SK-N-SH (cell line): Measurements from ENCODE around the gene CDH4. TPM values are rescaled to one million over a fixed set of nuclear protein-coding genes. Genes with fewer than 3 reads are reported as not detected.

ENCODE experiments used
- CTCF ChIA-PET: fragments of 300-600, 350-600 bp; formaldehyde crosslinking; extraction: SDS; loops from one replicate; lab custom pipeline; 2021; lab: Yijun Ruan, JAX
- POLR2A ChIA-PET: fragments of 350-600 bp; sonication (Branson Sonifier 250); formaldehyde crosslinking; extraction: SDS; loops from one replicate; lab custom pipeline; 2020; ENCODE audit warnings: antibody characterized with exemption, inconsistent platforms; lab: Yijun Ruan, JAX
- DNase-seq: peaks from one replicate; pipeline ENCODE4 v3.0.0; 2012
- H2AFZ ChIP-seq: fragments of 200-600 bp; sonication (generic); 2 replicates; pipeline ENCODE4 v1.8.1; 2016; ENCODE audit warnings: antibody characterized with exemption, mild to moderate bottlenecking, low read depth
- H3F3A ChIP-seq: fragments of 200-600 bp; sonication (generic); replicated peaks from 2 replicates; pipeline ENCODE3; 2016; ENCODE audit warnings: antibody characterized with exemption, mild to moderate bottlenecking; ENCODE audit not compliant: insufficient read depth
- H3K27ac ChIP-seq, 2 experiments: fragments of 200-500 bp in 1 of 2; fragments of 200-600 bp in 1 of 2; sonication (Bioruptor generic) in 1 of 2; sonication (generic), shearing (Covaris generic) in 1 of 2; 2 replicates each; pipeline versions ENCODE4 v1.5.1 to v1.6.1; 2014 to 2016; ENCODE audit warnings: low read depth in 2 of 2, inconsistent platforms in 1 of 2, low read length in 1 of 2, mild to moderate bottlenecking in 1 of 2, mixed read lengths in 1 of 2
- H3K27me3 ChIP-seq: fragments of 200-600 bp; sonication (generic), shearing (Covaris generic); 2 replicates; pipeline ENCODE4 v1.6.1; 2016; ENCODE audit warnings: mixed run types; ENCODE audit not compliant: insufficient read depth
- H3K36me3 ChIP-seq, 2 experiments: fragments of 200-500 bp in 1 of 2; fragments of 200-600 bp in 1 of 2; sonication (Bioruptor generic) in 1 of 2; sonication (generic) in 1 of 2; replicated peaks in 1 of 2; 2 replicates each; pipeline versions ENCODE3 to v1.5.1; 2014 to 2016; ENCODE audit warnings: low read length in 1 of 2, mild to moderate bottlenecking in 1 of 2; ENCODE audit not compliant: insufficient read depth in 2 of 2, control insufficient read depth in 1 of 2
- H3K4me1 ChIP-seq, 2 experiments: fragments of 200-500 bp in 1 of 2; fragments of 200-600 bp in 1 of 2; sonication (Bioruptor generic) in 1 of 2; sonication (generic), shearing (Covaris generic) in 1 of 2; 2 replicates each; pipeline versions ENCODE4 v1.5.1 to v1.6.1; 2014 to 2016; ENCODE audit warnings: low read depth in 1 of 2, low read length in 1 of 2, mixed run types in 1 of 2; ENCODE audit not compliant: insufficient read depth in 2 of 2, control insufficient read depth in 1 of 2
- H3K4me2 ChIP-seq: fragments of 200-600 bp; sonication (generic), shearing (Covaris generic); 2 replicates; pipeline ENCODE4 v1.6.1; 2017; ENCODE audit warnings: mixed run types
- H3K4me3 ChIP-seq, 2 experiments: fragments of 200-500 bp in 1 of 2; fragments of 200-600 bp in 1 of 2; sonication (Bioruptor generic) in 1 of 2; sonication (generic), shearing (Covaris generic) in 1 of 2; 2 replicates each; pipeline versions ENCODE4 v1.5.1 to v1.8.1; 2014 to 2016; ENCODE audit warnings: low read depth in 2 of 2, inconsistent platforms in 1 of 2, low read length in 1 of 2, mild to moderate bottlenecking in 1 of 2, mixed read lengths in 1 of 2, moderate library complexity in 1 of 2
- H3K79me2 ChIP-seq: fragments of 200-600 bp; sonication (generic); 2 replicates; pipeline ENCODE4 v1.8.1; 2017; ENCODE audit warnings: mild to moderate bottlenecking; ENCODE audit not compliant: insufficient read depth
- H3K9ac ChIP-seq: fragments of 200-600 bp; sonication (generic); 2 replicates; pipeline ENCODE4 v1.6.1; 2017; ENCODE audit warnings: mixed run types
- H3K9me2 ChIP-seq: fragments of 200-600 bp; sonication (generic); 2 replicates; pipeline ENCODE4 v1.6.1; 2017; ENCODE audit warnings: mixed run types
- H3K9me3 ChIP-seq: fragments of 200-600 bp; sonication (generic); 2 replicates; pipeline ENCODE4 v1.6.1; 2017; ENCODE audit warnings: mixed run types, mild to moderate bottlenecking, moderate library complexity
- H4K20me1 ChIP-seq: fragments of 200-600 bp; sonication (generic); 2 replicates; pipeline ENCODE4 v1.6.1; 2017; ENCODE audit warnings: mild to moderate bottlenecking, mixed run types; ENCODE audit not compliant: insufficient read depth
- CHD2 ChIP-seq: fragments of 150-350 bp; IDR thresholded peaks from 2 replicates; pipeline ENCODE4 v1.6.1; 2018; ENCODE audit warnings: low read length; ENCODE audit not compliant: partially characterized antibody
- FOXJ3 ChIP-seq: sonication (generic); formaldehyde crosslinking; IDR thresholded peaks from 2 replicates; pipeline ENCODE4 v1.5.1; 2020; ENCODE audit warnings: mild to moderate bottlenecking, missing genetic modification reagents
- GABPA ChIP-seq: IDR thresholded peaks from 2 replicates; pipeline ENCODE4 v1.4.0; 2012; ENCODE audit warnings: low read depth, mild to moderate bottlenecking
- GATA2 ChIP-seq: sonication (generic); formaldehyde crosslinking; IDR thresholded peaks from 2 replicates; pipeline ENCODE4 v1.5.0; 2020; ENCODE audit warnings: mild to moderate bottlenecking, missing genetic modification reagents
- NFIC ChIP-seq: IDR thresholded peaks from 2 replicates; pipeline ENCODE4 v1.4.0; 2012; ENCODE audit warnings: borderline replicate concordance
- POLR2AphosphoS5 ChIP-seq: IDR thresholded peaks from 2 replicates; pipeline ENCODE4 v1.6.1; 2012; ENCODE audit warnings: low read depth, low read length
- RAD21 ChIP-seq: IDR thresholded peaks from 2 replicates; pipeline ENCODE4 v1.6.1; 2012; ENCODE audit warnings: mild to moderate bottlenecking, low read length
- RCOR1 ChIP-seq: fragments of 150-350 bp; IDR thresholded peaks from 2 replicates; pipeline ENCODE4 v1.6.1; 2017; ENCODE audit warnings: antibody characterized with exemption, low read length
- RXRA ChIP-seq: IDR thresholded peaks from 2 replicates; pipeline ENCODE4 v1.4.0; 2012; ENCODE audit warnings: low read depth, mild to moderate bottlenecking, borderline replicate concordance
- SIN3A ChIP-seq: IDR thresholded peaks from 2 replicates; pipeline ENCODE4 v1.6.1; 2012; ENCODE audit warnings: low read depth, mild to moderate bottlenecking, low read length, moderate library complexity, borderline replicate concordance
- SMC3 ChIP-seq: IDR thresholded peaks from 2 replicates; pipeline ENCODE4 v1.6.1; 2012; ENCODE audit warnings: low read depth, low read length, improper control_type of control experiment
- TAF1 ChIP-seq: IDR thresholded peaks from 2 replicates; pipeline ENCODE4 v1.6.1; 2012; ENCODE audit warnings: low read depth, mild to moderate bottlenecking, low read length, moderate library complexity, borderline replicate concordance
- TEAD4 ChIP-seq: IDR thresholded peaks from 2 replicates; pipeline ENCODE4 v1.4.0; 2012; ENCODE audit warnings: mild to moderate bottlenecking, borderline replicate concordance; ENCODE audit not compliant: insufficient read depth
- WGBS: methylation state at CpG from one replicate; pipeline ENCODE4 v1.1.6; 2017; ENCODE audit warnings: low lambda C conversion rate; 5-methylcytosine and 5-hydroxymethylcytosine counted together
- polyA plus RNA-seq, 3 experiments: library from polyadenylated mRNA; depleted of rRNA; stranded (reverse); fragments of >200 nt; gene quantifications; 2 replicates each; pipeline ENCODE4 v1.2.3, GENCODE V29; 2012
- TF ChIP-seq, protein P1 (sequence below): fragments of 150-350 bp; IDR thresholded peaks from 2 replicates; pipeline ENCODE4 v1.6.1; 2016; ENCODE audit warnings: mild to moderate bottlenecking, low read depth, low read length
- TF ChIP-seq, protein P2 (sequence below): IDR thresholded peaks from 2 replicates; pipeline ENCODE4 v1.6.1; 2012; ENCODE audit warnings: mild to moderate bottlenecking, low read depth, low read length, moderate library complexity
- TF ChIP-seq, protein P3 (sequence below): IDR thresholded peaks from 2 replicates; pipeline ENCODE4 v1.4.0; 2012; ENCODE audit warnings: low read depth, borderline replicate concordance
- TF ChIP-seq, protein P4 (sequence below): IDR thresholded peaks from 2 replicates; pipeline ENCODE4 v1.4.0; 2012; ENCODE audit warnings: low read depth

CDH4 gene
- polyA plus RNA-seq, 1 of the 3 experiments (the other 2 are of a cell fraction): not detected

DNA sequence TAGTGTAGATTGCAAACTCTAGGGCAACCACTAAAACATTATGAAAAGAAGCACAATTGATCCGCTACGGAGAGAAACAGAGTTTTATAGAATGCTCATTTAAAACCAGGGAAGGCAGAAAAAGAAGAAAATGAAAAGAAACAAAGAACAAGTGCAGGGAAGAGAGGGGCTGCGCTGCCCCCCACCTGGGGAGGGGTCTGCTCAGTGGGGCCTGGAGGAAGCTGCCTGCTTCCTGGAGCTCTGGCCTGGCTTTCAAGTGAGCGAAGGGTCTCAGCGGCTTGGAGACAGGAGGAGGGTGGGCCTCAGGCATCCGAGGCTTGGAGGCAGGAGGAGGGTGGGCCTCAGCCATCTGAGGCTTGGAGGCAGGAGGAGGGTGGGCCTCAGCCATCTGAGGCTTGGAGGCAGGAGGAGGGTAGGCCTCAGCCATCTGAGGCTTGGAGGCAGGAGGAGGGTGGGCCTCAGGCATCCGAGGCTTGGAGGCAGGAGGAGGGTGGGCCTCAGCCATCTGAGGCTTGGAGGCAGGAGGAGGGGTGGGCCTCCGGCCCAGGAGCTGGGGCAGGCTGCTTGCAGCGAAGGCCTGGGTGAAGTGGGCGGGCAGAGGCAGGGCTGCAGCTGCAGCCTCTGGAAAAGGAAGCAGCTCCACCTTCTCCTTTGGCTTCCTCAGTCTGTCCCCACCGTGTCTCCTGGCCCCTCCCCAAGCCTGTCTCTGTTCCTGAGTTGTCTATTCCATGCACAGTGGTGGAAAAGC, 407.4 kb downstream of the CDH4 start:
- DNase-seq: no peak
- Histone ChIP-seq H3K4me2 (no peak overlapping the region), H3K36me3 (no peaks in the 10 kb centered on the region), H3K79me2 (no peaks in the 10 kb centered on the region), H3F3A (no peaks in the 10 kb centered on the region), H3K4me1 (peaks cover 0 to 11% of the 10 kb centered on the region in 2 experiments; a peak in 1 of 4 replicates), H3K9me3 (no peaks in the 10 kb centered on the region), H2AFZ (no peak overlapping the region), H3K27me3 (no peaks in the 10 kb centered on the region), H4K20me1 (no peaks in the 10 kb centered on the region), H3K27ac (no peak overlapping the region), H3K4me3 (no peak overlapping the region), H3K9ac (no peak overlapping the region), H3K9me2 (no peaks in the 10 kb centered on the region)
- CTCF ChIA-PET: interaction anchor here (1.2 kb wide), 1 partner anchor 19 kb away, joined by 4 read pairs; no protein-coding TSS in a partner anchor
- POLR2A ChIA-PET: no interaction called here
- TF ChIP-seq, protein P1, sequence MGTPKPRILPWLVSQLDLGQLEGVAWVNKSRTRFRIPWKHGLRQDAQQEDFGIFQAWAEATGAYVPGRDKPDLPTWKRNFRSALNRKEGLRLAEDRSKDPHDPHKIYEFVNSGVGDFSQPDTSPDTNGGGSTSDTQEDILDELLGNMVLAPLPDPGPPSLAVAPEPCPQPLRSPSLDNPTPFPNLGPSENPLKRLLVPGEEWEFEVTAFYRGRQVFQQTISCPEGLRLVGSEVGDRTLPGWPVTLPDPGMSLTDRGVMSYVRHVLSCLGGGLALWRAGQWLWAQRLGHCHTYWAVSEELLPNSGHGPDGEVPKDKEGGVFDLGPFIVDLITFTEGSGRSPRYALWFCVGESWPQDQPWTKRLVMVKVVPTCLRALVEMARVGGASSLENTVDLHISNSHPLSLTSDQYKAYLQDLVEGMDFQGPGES: no peak
- no peak for TF ChIP-seq CHD2
- TF ChIP-seq RCOR1: no peak
- TF ChIP-seq TAF1: no peak
- TF ChIP-seq POLR2AphosphoS5: no peak
- TF ChIP-seq NFIC: no peak
- no peak for TF ChIP-seq SMC3
- TF ChIP-seq TEAD4: no peak
- no peak for TF ChIP-seq SIN3A
- TF ChIP-seq GATA2 (CRISPR knock-in tag): no peak
- no peak for TF ChIP-seq RXRA
- TF ChIP-seq RAD21: no peak
- TF ChIP-seq, protein P2, sequence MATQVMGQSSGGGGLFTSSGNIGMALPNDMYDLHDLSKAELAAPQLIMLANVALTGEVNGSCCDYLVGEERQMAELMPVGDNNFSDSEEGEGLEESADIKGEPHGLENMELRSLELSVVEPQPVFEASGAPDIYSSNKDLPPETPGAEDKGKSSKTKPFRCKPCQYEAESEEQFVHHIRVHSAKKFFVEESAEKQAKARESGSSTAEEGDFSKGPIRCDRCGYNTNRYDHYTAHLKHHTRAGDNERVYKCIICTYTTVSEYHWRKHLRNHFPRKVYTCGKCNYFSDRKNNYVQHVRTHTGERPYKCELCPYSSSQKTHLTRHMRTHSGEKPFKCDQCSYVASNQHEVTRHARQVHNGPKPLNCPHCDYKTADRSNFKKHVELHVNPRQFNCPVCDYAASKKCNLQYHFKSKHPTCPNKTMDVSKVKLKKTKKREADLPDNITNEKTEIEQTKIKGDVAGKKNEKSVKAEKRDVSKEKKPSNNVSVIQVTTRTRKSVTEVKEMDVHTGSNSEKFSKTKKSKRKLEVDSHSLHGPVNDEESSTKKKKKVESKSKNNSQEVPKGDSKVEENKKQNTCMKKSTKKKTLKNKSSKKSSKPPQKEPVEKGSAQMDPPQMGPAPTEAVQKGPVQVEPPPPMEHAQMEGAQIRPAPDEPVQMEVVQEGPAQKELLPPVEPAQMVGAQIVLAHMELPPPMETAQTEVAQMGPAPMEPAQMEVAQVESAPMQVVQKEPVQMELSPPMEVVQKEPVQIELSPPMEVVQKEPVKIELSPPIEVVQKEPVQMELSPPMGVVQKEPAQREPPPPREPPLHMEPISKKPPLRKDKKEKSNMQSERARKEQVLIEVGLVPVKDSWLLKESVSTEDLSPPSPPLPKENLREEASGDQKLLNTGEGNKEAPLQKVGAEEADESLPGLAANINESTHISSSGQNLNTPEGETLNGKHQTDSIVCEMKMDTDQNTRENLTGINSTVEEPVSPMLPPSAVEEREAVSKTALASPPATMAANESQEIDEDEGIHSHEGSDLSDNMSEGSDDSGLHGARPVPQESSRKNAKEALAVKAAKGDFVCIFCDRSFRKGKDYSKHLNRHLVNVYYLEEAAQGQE: no peak
- TF ChIP-seq, protein P3, sequence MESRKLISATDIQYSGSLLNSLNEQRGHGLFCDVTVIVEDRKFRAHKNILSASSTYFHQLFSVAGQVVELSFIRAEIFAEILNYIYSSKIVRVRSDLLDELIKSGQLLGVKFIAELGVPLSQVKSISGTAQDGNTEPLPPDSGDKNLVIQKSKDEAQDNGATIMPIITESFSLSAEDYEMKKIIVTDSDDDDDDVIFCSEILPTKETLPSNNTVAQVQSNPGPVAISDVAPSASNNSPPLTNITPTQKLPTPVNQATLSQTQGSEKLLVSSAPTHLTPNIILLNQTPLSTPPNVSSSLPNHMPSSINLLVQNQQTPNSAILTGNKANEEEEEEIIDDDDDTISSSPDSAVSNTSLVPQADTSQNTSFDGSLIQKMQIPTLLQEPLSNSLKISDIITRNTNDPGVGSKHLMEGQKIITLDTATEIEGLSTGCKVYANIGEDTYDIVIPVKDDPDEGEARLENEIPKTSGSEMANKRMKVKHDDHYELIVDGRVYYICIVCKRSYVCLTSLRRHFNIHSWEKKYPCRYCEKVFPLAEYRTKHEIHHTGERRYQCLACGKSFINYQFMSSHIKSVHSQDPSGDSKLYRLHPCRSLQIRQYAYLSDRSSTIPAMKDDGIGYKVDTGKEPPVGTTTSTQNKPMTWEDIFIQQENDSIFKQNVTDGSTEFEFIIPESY: no peak
- no peak for TF ChIP-seq GABPA
- TF ChIP-seq, protein P4, sequence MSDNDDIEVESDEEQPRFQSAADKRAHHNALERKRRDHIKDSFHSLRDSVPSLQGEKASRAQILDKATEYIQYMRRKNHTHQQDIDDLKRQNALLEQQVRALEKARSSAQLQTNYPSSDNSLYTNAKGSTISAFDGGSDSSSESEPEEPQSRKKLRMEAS: no peak
- no peak for TF ChIP-seq FOXJ3 (CRISPR knock-in tag)
- 62% methylated on average over 6 of the region's 11 CpGs for WGBS
